HepG2 (cell line): ENCODE data around the gene BCL2L1. TPM values are rescaled to one million over a fixed set of nuclear protein-coding genes. Genes with fewer than 3 reads are reported as not detected.

Source experiments
- FOXJ3 ChIP-seq: sonication (generic); formaldehyde crosslinking; IDR thresholded peaks from 2 replicates; pipeline ENCODE4 v1.4.0; 2020; ENCODE audit warnings: missing genetic modification reagents, mild to moderate bottlenecking, borderline replicate concordance
- GABPB1 ChIP-seq: IDR thresholded peaks from 2 replicates; pipeline ENCODE4 v1.6.1; 2016; ENCODE audit warnings: mild to moderate bottlenecking, missing genetic modification reagents, moderate library complexity, missing compliant biosample characterization
- REXO4 ChIP-seq: sonication (generic); formaldehyde crosslinking; IDR thresholded peaks from 2 replicates; pipeline ENCODE4 v1.8.0; 2022; ENCODE audit warnings: missing genetic modification reagents, mild to moderate bottlenecking, borderline replicate concordance
- ZC3H13 ChIP-seq: sonication (generic); formaldehyde crosslinking; IDR thresholded peaks from 2 replicates; pipeline ENCODE4 v1.8.1; 2023; ENCODE audit warnings: mild to moderate bottlenecking, missing genetic modification reagents, moderate library complexity
- ZNF18 ChIP-seq: sonication (generic); formaldehyde crosslinking; IDR thresholded peaks from 2 replicates; pipeline ENCODE4 v1.8.0; 2022; ENCODE audit warnings: mild to moderate bottlenecking, missing genetic modification reagents; ENCODE audit not compliant: insufficient replicate concordance
- ZNF501 ChIP-seq: sonication (generic); formaldehyde crosslinking; IDR thresholded peaks from 2 replicates; pipeline ENCODE4 v1.5.1; 2020; ENCODE audit warnings: mild to moderate bottlenecking, moderate library complexity, missing genetic modification reagents
- ZNF510 ChIP-seq: sonication (generic); formaldehyde crosslinking; IDR thresholded peaks from 2 replicates; pipeline ENCODE4 v1.4.0; 2020; ENCODE audit warnings: low read depth, mild to moderate bottlenecking, missing genetic modification reagents
- ZNF781 ChIP-seq: sonication (generic); formaldehyde crosslinking; IDR thresholded peaks from 2 replicates; pipeline ENCODE4 v1.5.1; 2020; ENCODE audit warnings: borderline replicate concordance, mild to moderate bottlenecking, missing genetic modification reagents; ENCODE audit errors: not compliant biosample characterization
- ZNF788 ChIP-seq: sonication (generic); formaldehyde crosslinking; IDR thresholded peaks from 2 replicates; pipeline ENCODE4 v1.5.0; 2020; ENCODE audit warnings: mild to moderate bottlenecking, missing genetic modification reagents, borderline replicate concordance
- polyA plus RNA-seq, 8 experiments: library from polyadenylated mRNA; depleted of rRNA in 3 of 8; stranded (reverse) in 7 of 8; unstranded in 1 of 8; fragments of >200 nt; fragmentation: Illumina TruSeq in 4 of 8; extraction: Trizol in 4 of 8; gene quantifications; 2 replicates each; pipeline versions ENCODE4 v1.2.1 to v1.2.3, GENCODE V29; 2011 to 2016; ENCODE audit warnings: low read depth in 4 of 8, missing spikeins in 1 of 8, mixed read lengths in 1 of 8; ENCODE audit not compliant: insufficient read depth in 1 of 8
- total RNA-seq, 5 experiments: library from RNA; depleted of rRNA; stranded (reverse); fragments of >200 nt; fragmentation: Illumina TruSeq; extraction: Trizol; gene quantifications; 2 replicates each; pipeline ENCODE4 v1.2.3, GENCODE V29; 2016; ENCODE audit warnings: low read depth in 1 of 5
- TF ChIP-seq, protein P1 (sequence below): sonication (generic); formaldehyde crosslinking; IDR thresholded peaks from 2 replicates; pipeline ENCODE4 v1.4.0; 2020; ENCODE audit warnings: mild to moderate bottlenecking, missing genetic modification reagents
- TF ChIP-seq, protein P2 (sequence below): sonication (generic); formaldehyde crosslinking; IDR thresholded peaks from 2 replicates; pipeline ENCODE4 v1.5.0; 2020; ENCODE audit warnings: mild to moderate bottlenecking, missing genetic modification reagents
- TF ChIP-seq, protein P3 (sequence below): sonication (generic); formaldehyde crosslinking; IDR thresholded peaks from 2 replicates; pipeline ENCODE4 v1.4.0; 2020; ENCODE audit warnings: mild to moderate bottlenecking, missing genetic modification reagents

Gene BCL2L1
- total and polyA plus RNA-seq, 2 of the 13 experiments (the other 11 are each of a cell fraction or from before 2014, with no cell fraction given): 164 to 258 TPM

DNA sequence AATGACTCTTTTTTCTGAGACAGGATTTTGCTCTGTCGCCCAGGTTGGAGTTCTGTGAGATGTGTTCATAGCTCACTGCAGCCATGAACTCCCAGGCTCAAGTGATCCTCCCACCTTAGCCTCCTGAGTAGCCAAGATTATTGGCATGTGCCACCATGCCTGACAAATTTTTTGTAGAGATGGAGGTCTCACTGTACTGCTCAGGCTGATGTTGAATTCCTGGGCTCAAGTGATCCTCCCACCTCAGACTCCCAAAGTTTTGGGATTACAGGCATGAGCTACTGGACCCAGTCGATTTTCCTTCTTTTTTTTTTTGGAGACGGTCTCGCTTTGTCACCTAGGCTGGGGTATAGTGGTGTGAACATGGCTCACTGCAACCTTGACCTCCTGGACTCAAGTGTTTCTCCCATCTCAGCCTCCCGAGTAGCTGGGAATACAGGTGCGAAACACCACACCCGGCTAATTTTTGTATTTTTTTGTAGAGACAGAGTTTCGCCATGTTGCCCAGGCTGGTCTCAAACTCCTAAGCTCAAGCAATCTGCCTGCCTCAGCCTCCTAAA, 24.3 kb downstream of the BCL2L1 start (continued):
- TF ChIP-seq ZNF18 (peak; percentile 74), ZNF510 (CRISPR knock-in tag) (peak; percentile 72; the same call in 1 of the 2 replicates), ZNF788 (CRISPR knock-in tag) (peak; percentile 26; the same call in 1 of the 2 replicates), ZC3H13 (CRISPR knock-in tag) (0 out of 2 replicates have a peak, but pooled peaks have one; percentile 72), ZNF501 (CRISPR knock-in tag) (0 out of 2 replicates have a peak, but pooled peaks have one; percentile 39), FOXJ3 (CRISPR knock-in tag) (no peak), ZNF781 (CRISPR knock-in tag) (no peak), REXO4 (CRISPR knock-in tag) (peak; percentile 49; the same call in 1 of the 2 replicates), GABPB1 (CRISPR knock-in tag) (no peak; the same call in 1 of the 2 replicates)
- TF ChIP-seq, protein P1, sequence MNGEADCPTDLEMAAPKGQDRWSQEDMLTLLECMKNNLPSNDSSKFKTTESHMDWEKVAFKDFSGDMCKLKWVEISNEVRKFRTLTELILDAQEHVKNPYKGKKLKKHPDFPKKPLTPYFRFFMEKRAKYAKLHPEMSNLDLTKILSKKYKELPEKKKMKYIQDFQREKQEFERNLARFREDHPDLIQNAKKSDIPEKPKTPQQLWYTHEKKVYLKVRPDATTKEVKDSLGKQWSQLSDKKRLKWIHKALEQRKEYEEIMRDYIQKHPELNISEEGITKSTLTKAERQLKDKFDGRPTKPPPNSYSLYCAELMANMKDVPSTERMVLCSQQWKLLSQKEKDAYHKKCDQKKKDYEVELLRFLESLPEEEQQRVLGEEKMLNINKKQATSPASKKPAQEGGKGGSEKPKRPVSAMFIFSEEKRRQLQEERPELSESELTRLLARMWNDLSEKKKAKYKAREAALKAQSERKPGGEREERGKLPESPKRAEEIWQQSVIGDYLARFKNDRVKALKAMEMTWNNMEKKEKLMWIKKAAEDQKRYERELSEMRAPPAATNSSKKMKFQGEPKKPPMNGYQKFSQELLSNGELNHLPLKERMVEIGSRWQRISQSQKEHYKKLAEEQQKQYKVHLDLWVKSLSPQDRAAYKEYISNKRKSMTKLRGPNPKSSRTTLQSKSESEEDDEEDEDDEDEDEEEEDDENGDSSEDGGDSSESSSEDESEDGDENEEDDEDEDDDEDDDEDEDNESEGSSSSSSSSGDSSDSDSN (CRISPR knock-in tag): no peak; the same call in 1 of the 2 replicates
- TF ChIP-seq, protein P2, sequence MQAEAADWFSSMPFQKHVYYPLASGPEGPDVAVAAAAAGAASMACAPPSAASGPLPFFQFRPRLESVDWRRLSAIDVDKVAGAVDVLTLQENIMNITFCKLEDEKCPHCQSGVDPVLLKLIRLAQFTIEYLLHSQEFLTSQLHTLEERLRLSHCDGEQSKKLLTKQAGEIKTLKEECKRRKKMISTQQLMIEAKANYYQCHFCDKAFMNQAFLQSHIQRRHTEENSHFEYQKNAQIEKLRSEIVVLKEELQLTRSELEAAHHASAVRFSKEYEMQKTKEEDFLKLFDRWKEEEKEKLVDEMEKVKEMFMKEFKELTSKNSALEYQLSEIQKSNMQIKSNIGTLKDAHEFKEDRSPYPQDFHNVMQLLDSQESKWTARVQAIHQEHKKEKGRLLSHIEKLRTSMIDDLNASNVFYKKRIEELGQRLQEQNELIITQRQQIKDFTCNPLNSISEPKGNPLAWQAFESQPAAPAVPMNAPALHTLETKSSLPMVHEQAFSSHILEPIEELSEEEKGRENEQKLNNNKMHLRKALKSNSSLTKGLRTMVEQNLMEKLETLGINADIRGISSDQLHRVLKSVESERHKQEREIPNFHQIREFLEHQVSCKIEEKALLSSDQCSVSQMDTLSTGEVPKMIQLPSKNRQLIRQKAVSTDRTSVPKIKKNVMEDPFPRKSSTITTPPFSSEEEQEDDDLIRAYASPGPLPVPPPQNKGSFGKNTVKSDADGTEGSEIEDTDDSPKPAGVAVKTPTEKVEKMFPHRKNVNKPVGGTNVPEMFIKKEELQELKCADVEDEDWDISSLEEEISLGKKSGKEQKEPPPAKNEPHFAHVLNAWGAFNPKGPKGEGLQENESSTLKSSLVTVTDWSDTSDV (CRISPR knock-in tag): 0 out of 2 replicates have a peak, but pooled peaks have one; percentile 45
- TF ChIP-seq, protein P3, sequence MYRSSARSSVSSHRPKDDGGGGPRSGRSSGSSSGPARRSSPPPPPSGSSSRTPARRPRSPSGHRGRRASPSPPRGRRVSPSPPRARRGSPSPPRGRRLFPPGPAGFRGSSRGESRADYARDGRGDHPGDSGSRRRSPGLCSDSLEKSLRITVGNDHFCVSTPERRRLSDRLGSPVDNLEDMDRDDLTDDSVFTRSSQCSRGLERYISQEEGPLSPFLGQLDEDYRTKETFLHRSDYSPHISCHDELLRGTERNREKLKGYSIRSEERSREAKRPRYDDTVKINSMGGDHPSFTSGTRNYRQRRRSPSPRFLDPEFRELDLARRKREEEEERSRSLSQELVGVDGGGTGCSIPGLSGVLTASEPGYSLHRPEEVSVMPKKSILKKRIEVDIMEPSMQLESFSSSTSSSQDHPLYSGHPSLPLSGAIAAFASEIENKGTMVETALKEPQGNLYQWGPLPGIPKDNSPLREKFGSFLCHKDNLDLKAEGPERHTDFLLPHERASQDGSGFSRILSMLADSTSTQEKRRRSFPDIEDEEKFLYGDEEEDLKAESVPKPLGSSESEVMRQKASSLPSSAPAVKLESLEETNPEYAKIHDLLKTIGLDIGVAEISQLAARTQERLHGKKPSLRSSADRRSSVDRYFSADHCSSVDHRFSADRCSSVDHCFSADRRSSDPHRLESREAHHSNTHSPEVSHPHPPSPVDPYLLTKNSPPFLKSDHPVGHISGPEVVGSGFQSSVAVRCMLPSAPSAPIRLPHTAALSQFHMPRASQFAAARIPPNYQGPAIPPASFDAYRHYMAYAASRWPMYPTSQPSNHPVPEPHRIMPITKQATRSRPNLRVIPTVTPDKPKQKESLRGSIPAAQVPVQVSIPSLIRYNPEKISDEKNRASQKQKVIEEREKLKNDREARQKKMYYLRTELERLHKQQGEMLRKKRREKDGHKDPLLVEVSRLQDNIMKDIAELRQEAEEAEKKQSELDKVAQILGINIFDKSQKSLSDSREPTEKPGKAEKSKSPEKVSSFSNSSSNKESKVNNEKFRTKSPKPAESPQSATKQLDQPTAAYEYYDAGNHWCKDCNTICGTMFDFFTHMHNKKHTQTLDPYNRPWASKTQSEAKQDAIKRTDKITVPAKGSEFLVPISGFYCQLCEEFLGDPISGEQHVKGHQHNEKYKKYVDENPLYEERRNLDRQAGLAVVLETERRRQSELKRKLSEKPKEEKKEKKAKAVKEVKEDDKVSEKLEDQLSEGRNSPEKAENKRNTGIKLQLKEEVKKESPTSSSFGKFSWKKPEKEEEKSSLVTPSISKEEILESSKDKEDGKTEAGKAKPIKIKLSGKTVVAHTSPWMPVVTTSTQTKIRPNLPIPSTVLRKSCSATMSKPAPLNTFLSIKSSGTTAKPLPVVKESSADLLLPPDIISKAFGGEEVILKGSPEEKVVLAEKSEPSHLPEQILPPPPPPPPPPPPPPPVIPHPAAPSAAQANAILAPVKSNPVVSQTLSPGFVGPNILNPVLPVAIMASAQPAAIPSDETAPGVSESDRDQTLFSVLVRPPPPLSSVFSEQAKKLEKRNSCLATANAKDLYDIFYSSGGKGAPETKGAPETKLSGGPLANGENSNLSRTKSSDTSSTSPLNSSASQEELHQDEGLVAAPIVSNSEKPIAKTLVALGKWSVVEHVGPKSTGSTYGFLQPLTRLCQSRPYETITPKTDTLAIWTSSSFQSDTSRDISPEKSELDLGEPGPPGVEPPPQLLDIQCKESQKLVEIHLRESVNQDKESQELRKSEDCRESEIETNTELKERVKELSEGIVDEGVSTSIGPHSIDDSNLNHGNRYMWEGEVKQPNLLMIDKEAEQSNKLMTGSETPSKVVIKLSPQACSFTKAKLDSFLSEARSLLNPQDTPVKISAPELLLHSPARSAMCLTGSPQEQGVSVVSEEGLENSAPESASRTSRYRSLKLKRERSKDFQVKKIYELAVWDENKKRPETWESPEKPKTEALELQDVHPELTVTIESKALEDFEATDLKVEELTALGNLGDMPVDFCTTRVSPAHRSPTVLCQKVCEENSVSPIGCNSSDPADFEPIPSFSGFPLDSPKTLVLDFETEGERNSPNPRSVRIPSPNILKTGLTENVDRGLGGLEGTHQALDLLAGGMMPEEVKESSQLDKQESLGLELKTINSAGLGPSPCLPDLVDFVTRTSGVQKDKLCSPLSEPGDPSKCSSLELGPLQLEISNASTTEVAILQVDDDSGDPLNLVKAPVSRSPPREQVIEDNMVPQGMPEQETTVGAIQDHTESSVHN (CRISPR knock-in tag): no peak
